IPS DF 6.9 (cell line): Measurements from ENCODE around the gene ITPRID2.

Experiments
- DNase-seq: peaks from one replicate; pipeline ENCODE4 v3.0.0-alpha.2; 2013; ENCODE audit warnings: low read depth, low spot score
- H3K27ac ChIP-seq: one replicate; pipeline ENCODE4 v1.5.1; 2013; ENCODE audit warnings: low read length, control low read depth
- H3K27me3 ChIP-seq: 2 replicates; pipeline ENCODE4 v1.6.1; 2013; ENCODE audit warnings: mild to moderate bottlenecking, low read length; ENCODE audit not compliant: control insufficient read depth, insufficient read depth
- H3K36me3 ChIP-seq: 2 replicates; pipeline ENCODE4 v1.6.1; 2013; ENCODE audit warnings: low read length; ENCODE audit not compliant: control insufficient read depth, insufficient read depth
- H3K4me1 ChIP-seq: 2 replicates; pipeline ENCODE4 v1.6.1; 2013; ENCODE audit warnings: low read length; ENCODE audit not compliant: control insufficient read depth, insufficient read depth
- H3K4me3 ChIP-seq: 2 replicates; pipeline ENCODE4 v1.5.1; 2013; ENCODE audit warnings: mild to moderate bottlenecking, low read length
- H3K9me3 ChIP-seq: 2 replicates; pipeline ENCODE4 v1.6.1; 2013; ENCODE audit warnings: low read length, inconsistent platforms; ENCODE audit not compliant: control insufficient read depth, insufficient read depth
- WGBS: extraction: QIAGEN DNeasy Blood & Tissue Kit; methylation state at CpG from one replicate; pipeline ENCODE4 v1.1.7; 2013; ENCODE audit warnings: mixed read lengths, missing lambda C conversion rate; ENCODE audit not compliant: insufficient read length, insufficient coverage; 5-methylcytosine and 5-hydroxymethylcytosine counted together

ITPRID2 gene

GRCh38 chr2:181891258-181891965 lies at the start of gene ITPRID2:
ITPRID2 (plus strand) TSS chr2:181891730; CDS start chr2:181892067, 337 bp downstream.
- WGBS = 100% methylated on average over 1 of the region's 58 CpGs
- no peak for DNase-seq
- H3K4me3 ChIP-seq = peak within 1 kb of the TSS; percentile 60; the same call in 1 of the 2 replicates

GRCh38 chr2:181844551-181845290 lies 46.8 kb upstream of the ITPRID2 start:
- Histone ChIP-seq H3K9me3 (no peaks in the 10 kb centered on the region), H3K4me1 (no peaks in the 10 kb centered on the region; the same call in 1 of the 2 replicates), H3K4me3 (no peak overlapping the region), H3K27ac (no peak overlapping the region), H3K36me3 (no peaks in the 10 kb centered on the region), H3K27me3 (no peaks in the 10 kb centered on the region)
- DNase-seq = no peak
- no CpG with 5 or more reads among the region's 1 CpG for WGBS

More at GRCh38 chr2:181891258-181891965, at the start of gene ITPRID2:
- no peaks in the 10 kb centered on the region for H3K27me3 ChIP-seq
- no peaks in the 10 kb centered on the region for H3K4me1 ChIP-seq
- no peak within 1 kb of the TSS for H3K27ac ChIP-seq
- no peaks in the 10 kb centered on the region for H3K36me3 ChIP-seq
- H3K9me3 ChIP-seq = no peaks in the 10 kb centered on the region

GRCh38 chr2:181846399-181847197 lies 44.9 kb upstream of the ITPRID2 start:
- Histone ChIP-seq H3K4me3 (no peak overlapping the region), H3K27ac (no peak overlapping the region), H3K4me1 (no peaks in the 10 kb centered on the region; the same call in 1 of the 2 replicates), H3K36me3 (no peaks in the 10 kb centered on the region), H3K27me3 (no peaks in the 10 kb centered on the region), H3K9me3 (no peaks in the 10 kb centered on the region)
- no CpG with 5 or more reads among the region's 4 CpGs for WGBS
- DNase-seq = no peak

- no peaks in the 10 kb centered on the region for H3K36me3 ChIP-seq
- no peaks in the 10 kb centered on the region for H3K27me3 ChIP-seq
- no peak overlapping the region for H3K4me3 ChIP-seq
- no peak for DNase-seq
- H3K27ac ChIP-seq = no peak overlapping the region
- no peaks in the 10 kb centered on the region; the same call in 1 of the 2 replicates for H3K4me1 ChIP-seq
- H3K9me3 ChIP-seq = no peaks in the 10 kb centered on the region
Measured at GRCh38 chr2:181847198-181847556, 44.4 kb upstream of the ITPRID2 start.

- no peaks in the 10 kb centered on the region for H3K36me3 ChIP-seq
- no peaks in the 10 kb centered on the region for H3K9me3 ChIP-seq
- no peak overlapping the region for H3K27ac ChIP-seq
- no peak for DNase-seq
- H3K27me3 ChIP-seq = no peaks in the 10 kb centered on the region
- no peaks in the 10 kb centered on the region; the same call in 1 of the 2 replicates for H3K4me1 ChIP-seq
- H3K4me3 ChIP-seq = no peak overlapping the region
- WGBS = no CpG with 5 or more reads among the region's 2 CpGs
Measured at GRCh38 chr2:181847702-181848101, 43.8 kb upstream of the ITPRID2 start.

GRCh38 chr2:181848261-181848886 lies 43.2 kb upstream of the ITPRID2 start:
- DNase-seq = no peak
- WGBS = no CpG with 5 or more reads among the region's 3 CpGs
- no peaks in the 10 kb centered on the region; the same call in 1 of the 2 replicates for H3K4me1 ChIP-seq

GRCh38 chr2:181849601-181850000 lies 41.9 kb upstream of the ITPRID2 start:
- DNase-seq = no peak
- H3K9me3 ChIP-seq = no peaks in the 10 kb centered on the region
- no peaks in the 10 kb centered on the region; the same call in 1 of the 2 replicates for H3K4me1 ChIP-seq

More at GRCh38 chr2:181848261-181848886, 43.2 kb upstream of the ITPRID2 start:
- Histone ChIP-seq H3K36me3 (no peaks in the 10 kb centered on the region), H3K4me3 (no peak overlapping the region), H3K9me3 (no peaks in the 10 kb centered on the region), H3K27me3 (no peaks in the 10 kb centered on the region), H3K27ac (no peak overlapping the region)

GRCh38 chr2:181850936-181851560 lies 40.5 kb upstream of the ITPRID2 start:
- Histone ChIP-seq H3K9me3 (no peaks in the 10 kb centered on the region), H3K4me3 (no peak overlapping the region), H3K36me3 (no peaks in the 10 kb centered on the region), H3K27me3 (no peaks in the 10 kb centered on the region), H3K4me1 (no peaks in the 10 kb centered on the region), H3K27ac (no peak overlapping the region)
- DNase-seq = no peak

More at GRCh38 chr2:181849601-181850000, 41.9 kb upstream of the ITPRID2 start:
- Histone ChIP-seq H3K27ac (no peak overlapping the region), H3K27me3 (no peaks in the 10 kb centered on the region), H3K4me3 (no peak overlapping the region), H3K36me3 (no peaks in the 10 kb centered on the region)
- no CpG with 5 or more reads among the region's 1 CpG for WGBS

GRCh38 chr2:181851726-181852125 lies 39.8 kb upstream of the ITPRID2 start:
- DNase-seq = no peak
- Histone ChIP-seq H3K36me3 (no peaks in the 10 kb centered on the region), H3K4me1 (no peaks in the 10 kb centered on the region), H3K9me3 (no peaks in the 10 kb centered on the region), H3K27me3 (no peaks in the 10 kb centered on the region), H3K27ac (no peak overlapping the region), H3K4me3 (no peak overlapping the region)

- H3K36me3 ChIP-seq = no peaks in the 10 kb centered on the region
- no peaks in the 10 kb centered on the region for H3K4me1 ChIP-seq
- no peak overlapping the region for H3K4me3 ChIP-seq
- DNase-seq = no peak
- no peaks in the 10 kb centered on the region for H3K27me3 ChIP-seq
- H3K9me3 ChIP-seq = no peaks in the 10 kb centered on the region
- H3K27ac ChIP-seq = no peak overlapping the region
Measured at GRCh38 chr2:181853696-181854095, 37.8 kb upstream of the ITPRID2 start.
